ENCODE results near the gene POLR2M. TPM values are rescaled to one million over a fixed set of nuclear protein-coding genes. Genes with fewer than 3 reads are reported as not detected.

Gene POLR2M
- total and polyA plus RNA-seq, 10 of the 15 experiments (the other 5 are each of a cell fraction or from before 2014, with no cell fraction given) = 5.8 to 364 (median 23.7) TPM

DNA sequence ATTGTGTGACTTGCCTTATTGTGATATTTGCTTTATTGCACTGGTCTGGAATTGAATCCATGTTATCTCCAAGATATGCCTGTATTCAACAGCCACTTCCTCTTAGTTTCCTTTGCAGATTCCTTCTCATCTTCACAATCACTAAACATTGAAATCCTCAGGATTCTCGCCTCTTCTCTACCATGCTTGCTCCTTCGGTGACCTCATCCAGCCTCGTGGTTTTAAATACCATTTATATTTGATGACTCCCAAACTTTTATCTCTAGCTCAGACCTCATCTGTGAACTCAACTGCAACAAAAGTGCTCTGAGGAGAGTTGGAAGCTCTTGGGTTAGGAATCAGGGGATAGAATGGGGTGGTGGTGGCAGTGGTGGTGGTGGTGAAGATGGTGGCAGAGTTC is 19.9 kb downstream of the POLR2M start (continued):
- no peak for TF ChIP-seq ETV6 (conservative IDR thresholded peaks at IDR 0.05 in 1 of 2, IDR thresholded peaks at IDR 0.05 in 1 of 2; ENCODE audit: borderline replicate concordance in 1 of 2, low read depth in 1 of 2)
- no peak for TF ChIP-seq CHD1 (IDR thresholded peaks at IDR 0.05; ENCODE audit: low read depth, low read length)
- TF ChIP-seq CREB1 (IDR thresholded peaks at IDR 0.05; ENCODE audit: low read depth) = no peak

DNA sequence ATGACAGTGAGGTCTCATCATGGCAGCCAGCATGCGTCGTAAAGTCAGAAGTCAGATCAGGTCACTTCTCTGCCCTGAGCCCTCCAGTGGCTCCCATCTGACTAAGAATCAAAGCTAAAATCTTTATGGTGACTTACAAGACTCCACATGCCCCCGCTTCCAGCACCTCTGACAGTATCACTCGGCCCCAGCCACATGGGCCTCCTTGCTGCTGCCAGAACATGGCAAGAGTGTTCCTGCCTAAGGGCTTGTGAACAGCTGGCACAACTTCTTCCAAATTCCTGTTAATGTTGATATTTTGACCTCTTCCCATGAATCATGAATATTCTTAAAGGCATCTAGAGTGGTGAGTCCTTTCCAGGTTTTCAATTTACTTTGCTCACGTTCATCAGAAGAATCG is 20.5 kb downstream of the POLR2M start:
- H3K79me2 ChIP-seq (ENCODE audit: control insufficient read depth, insufficient read depth, low read length) = no peaks in the 10 kb centered on the region
- H4K20me1 ChIP-seq (ENCODE audit: control insufficient read depth, insufficient read depth) = no peaks in the 10 kb centered on the region
- no peaks in the 10 kb centered on the region for H3K9me3 ChIP-seq (replicated peaks; ENCODE audit: control insufficient read depth, insufficient read depth, low read length)
- no peak for ATAC-seq
- H3K4me1 ChIP-seq (ENCODE audit: control insufficient read depth, insufficient read depth, low read length) = no peaks in the 10 kb centered on the region
- intact Hi-C loops (cut with micrococcal nuclease; ENCODE audit: unreplicated experiment) (no loop called here), in situ Hi-C loops (cut with MboI) (no loop called here)
- BruUV-seq (replicated peaks) = no TSS peak
- ChIA-PET RAD21 (ENCODE audit: unreplicated experiment) (no interaction called here), SMC1A (ENCODE audit: uncharacterized antibody, unreplicated experiment) (no interaction called here), POLR2A (no interaction called here), CTCF (no interaction called here)
- H3K36me3 ChIP-seq (ENCODE audit: control insufficient read depth in 2 of 2, insufficient read depth in 2 of 2, low read length in 1 of 2) = no peaks in the 10 kb centered on the region
- WGBS (ENCODE audit: insufficient coverage, insufficient replicate concordance, low lambda C conversion rate, missing lambda C conversion rate) = 79% methylated on average over 6 of the region's 6 CpGs
- H3K9ac ChIP-seq (ENCODE audit: control insufficient read depth, insufficient read depth, low read length) = no peak overlapping the region
- H3K27ac ChIP-seq (ENCODE audit: control insufficient read depth, insufficient read depth) = no peak overlapping the region
- FAIRE-seq = no peak
- H3K27me3 ChIP-seq (replicated peaks in 1 of 2; ENCODE audit: control insufficient read depth in 2 of 2, insufficient read depth in 2 of 2, low read length in 1 of 2) = no peaks in the 10 kb centered on the region
- no peak overlapping the region for H2AFZ ChIP-seq (ENCODE audit: control insufficient read depth, low read depth, low read length)
- H3K4me2 ChIP-seq (ENCODE audit: control insufficient read depth, insufficient read depth) = no peak overlapping the region
- no peak for DNase-seq (ENCODE audit: low read depth, low spot score)
- H3K4me3 ChIP-seq = no peak overlapping the region
- TF ChIP-seq, protein P1, sequence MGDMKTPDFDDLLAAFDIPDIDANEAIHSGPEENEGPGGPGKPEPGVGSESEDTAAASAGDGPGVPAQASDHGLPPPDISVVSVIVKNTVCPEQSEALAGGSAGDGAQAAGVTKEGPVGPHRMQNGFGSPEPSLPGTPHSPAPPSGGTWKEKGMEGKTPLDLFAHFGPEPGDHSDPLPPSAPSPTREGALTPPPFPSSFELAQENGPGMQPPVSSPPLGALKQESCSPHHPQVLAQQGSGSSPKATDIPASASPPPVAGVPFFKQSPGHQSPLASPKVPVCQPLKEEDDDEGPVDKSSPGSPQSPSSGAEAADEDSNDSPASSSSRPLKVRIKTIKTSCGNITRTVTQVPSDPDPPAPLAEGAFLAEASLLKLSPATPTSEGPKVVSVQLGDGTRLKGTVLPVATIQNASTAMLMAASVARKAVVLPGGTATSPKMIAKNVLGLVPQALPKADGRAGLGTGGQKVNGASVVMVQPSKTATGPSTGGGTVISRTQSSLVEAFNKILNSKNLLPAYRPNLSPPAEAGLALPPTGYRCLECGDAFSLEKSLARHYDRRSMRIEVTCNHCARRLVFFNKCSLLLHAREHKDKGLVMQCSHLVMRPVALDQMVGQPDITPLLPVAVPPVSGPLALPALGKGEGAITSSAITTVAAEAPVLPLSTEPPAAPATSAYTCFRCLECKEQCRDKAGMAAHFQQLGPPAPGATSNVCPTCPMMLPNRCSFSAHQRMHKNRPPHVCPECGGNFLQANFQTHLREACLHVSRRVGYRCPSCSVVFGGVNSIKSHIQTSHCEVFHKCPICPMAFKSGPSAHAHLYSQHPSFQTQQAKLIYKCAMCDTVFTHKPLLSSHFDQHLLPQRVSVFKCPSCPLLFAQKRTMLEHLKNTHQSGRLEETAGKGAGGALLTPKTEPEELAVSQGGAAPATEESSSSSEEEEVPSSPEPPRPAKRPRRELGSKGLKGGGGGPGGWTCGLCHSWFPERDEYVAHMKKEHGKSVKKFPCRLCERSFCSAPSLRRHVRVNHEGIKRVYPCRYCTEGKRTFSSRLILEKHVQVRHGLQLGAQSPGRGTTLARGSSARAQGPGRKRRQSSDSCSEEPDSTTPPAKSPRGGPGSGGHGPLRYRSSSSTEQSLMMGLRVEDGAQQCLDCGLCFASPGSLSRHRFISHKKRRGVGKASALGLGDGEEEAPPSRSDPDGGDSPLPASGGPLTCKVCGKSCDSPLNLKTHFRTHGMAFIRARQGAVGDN (IDR thresholded peaks at IDR 0.05) = no peak
- TF ChIP-seq, protein P2, sequence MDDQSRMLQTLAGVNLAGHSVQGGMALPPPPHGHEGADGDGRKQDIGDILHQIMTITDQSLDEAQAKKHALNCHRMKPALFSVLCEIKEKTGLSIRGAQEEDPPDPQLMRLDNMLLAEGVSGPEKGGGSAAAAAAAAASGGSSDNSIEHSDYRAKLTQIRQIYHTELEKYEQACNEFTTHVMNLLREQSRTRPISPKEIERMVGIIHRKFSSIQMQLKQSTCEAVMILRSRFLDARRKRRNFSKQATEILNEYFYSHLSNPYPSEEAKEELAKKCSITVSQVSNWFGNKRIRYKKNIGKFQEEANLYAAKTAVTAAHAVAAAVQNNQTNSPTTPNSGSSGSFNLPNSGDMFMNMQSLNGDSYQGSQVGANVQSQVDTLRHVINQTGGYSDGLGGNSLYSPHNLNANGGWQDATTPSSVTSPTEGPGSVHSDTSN (IDR thresholded peaks at IDR 0.05; ENCODE audit: insufficient replicate concordance, low read depth, low read length) = no peak
- no peak for TF ChIP-seq HDAC2 (IDR thresholded peaks at IDR 0.05)
- TF ChIP-seq CHD1 (IDR thresholded peaks at IDR 0.05; ENCODE audit: low read depth, low read length) = no peak
- TF ChIP-seq, protein P3, sequence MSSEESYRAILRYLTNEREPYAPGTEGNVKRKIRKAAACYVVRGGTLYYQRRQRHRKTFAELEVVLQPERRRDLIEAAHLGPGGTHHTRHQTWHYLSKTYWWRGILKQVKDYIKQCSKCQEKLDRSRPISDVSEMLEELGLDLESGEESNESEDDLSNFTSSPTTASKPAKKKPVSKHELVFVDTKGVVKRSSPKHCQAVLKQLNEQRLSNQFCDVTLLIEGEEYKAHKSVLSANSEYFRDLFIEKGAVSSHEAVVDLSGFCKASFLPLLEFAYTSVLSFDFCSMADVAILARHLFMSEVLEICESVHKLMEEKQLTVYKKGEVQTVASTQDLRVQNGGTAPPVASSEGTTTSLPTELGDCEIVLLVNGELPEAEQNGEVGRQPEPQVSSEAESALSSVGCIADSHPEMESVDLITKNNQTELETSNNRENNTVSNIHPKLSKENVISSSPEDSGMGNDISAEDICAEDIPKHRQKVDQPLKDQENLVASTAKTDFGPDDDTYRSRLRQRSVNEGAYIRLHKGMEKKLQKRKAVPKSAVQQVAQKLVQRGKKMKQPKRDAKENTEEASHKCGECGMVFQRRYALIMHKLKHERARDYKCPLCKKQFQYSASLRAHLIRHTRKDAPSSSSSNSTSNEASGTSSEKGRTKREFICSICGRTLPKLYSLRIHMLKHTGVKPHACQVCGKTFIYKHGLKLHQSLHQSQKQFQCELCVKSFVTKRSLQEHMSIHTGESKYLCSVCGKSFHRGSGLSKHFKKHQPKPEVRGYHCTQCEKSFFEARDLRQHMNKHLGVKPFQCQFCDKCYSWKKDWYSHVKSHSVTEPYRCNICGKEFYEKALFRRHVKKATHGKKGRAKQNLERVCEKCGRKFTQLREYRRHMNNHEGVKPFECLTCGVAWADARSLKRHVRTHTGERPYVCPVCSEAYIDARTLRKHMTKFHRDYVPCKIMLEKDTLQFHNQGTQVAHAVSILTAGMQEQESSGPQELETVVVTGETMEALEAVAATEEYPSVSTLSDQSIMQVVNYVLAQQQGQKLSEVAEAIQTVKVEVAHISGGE (CRISPR knock-in tag; IDR thresholded peaks at IDR 0.05) = no peak
- TF ChIP-seq, protein P4, sequence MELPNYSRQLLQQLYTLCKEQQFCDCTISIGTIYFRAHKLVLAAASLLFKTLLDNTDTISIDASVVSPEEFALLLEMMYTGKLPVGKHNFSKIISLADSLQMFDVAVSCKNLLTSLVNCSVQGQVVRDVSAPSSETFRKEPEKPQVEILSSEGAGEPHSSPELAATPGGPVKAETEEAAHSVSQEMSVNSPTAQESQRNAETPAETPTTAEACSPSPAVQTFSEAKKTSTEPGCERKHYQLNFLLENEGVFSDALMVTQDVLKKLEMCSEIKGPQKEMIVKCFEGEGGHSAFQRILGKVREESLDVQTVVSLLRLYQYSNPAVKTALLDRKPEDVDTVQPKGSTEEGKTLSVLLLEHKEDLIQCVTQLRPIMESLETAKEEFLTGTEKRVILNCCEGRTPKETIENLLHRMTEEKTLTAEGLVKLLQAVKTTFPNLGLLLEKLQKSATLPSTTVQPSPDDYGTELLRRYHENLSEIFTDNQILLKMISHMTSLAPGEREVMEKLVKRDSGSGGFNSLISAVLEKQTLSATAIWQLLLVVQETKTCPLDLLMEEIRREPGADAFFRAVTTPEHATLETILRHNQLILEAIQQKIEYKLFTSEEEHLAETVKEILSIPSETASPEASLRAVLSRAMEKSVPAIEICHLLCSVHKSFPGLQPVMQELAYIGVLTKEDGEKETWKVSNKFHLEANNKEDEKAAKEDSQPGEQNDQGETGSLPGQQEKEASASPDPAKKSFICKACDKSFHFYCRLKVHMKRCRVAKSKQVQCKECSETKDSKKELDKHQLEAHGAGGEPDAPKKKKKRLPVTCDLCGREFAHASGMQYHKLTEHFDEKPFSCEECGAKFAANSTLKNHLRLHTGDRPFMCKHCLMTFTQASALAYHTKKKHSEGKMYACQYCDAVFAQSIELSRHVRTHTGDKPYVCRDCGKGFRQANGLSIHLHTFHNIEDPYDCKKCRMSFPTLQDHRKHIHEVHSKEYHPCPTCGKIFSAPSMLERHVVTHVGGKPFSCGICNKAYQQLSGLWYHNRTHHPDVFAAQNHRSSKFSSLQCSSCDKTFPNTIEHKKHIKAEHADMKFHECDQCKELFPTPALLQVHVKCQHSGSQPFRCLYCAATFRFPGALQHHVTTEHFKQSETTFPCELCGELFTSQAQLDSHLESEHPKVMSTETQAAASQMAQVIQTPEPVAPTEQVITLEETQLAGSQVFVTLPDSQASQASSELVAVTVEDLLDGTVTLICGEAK (IDR thresholded peaks at IDR 0.05; ENCODE audit: borderline replicate concordance) = no peak
